IMR-90 (cell line): ENCODE data around the gene CFAP90. TPM values are rescaled to one million over a fixed set of nuclear protein-coding genes. Genes with fewer than 3 reads are reported as not detected.

ENCODE experiments used
- ATAC-seq: fragments of 200-7000 bp; cut with Tn5 transposase; 2 replicates; pipeline ENCODE4 v1.9.1; 2020; ENCODE audit warnings: low read depth, mild to moderate bottlenecking, moderate library complexity
- BruUV-seq: library from RNA; stranded (reverse); fragments of 400-500 nt; replicated peaks from 2 replicates; lab custom pipeline; 2021; lab: Mats Ljungman, UMichigan
- CTCF ChIA-PET: fragments of 300-600 bp; formaldehyde crosslinking; extraction: SDS; loops from one replicate; lab custom pipeline; 2021; ENCODE audit warnings: antibody characterized with exemption; lab: Yijun Ruan, JAX
- POLR2A ChIA-PET: fragments of 300-600 bp; sonication (Branson Sonifier 250); formaldehyde crosslinking; loops from one replicate; lab custom pipeline; 2022; ENCODE audit warnings: antibody characterized with exemption; ENCODE audit not compliant: unreplicated experiment; lab: Charles Lee
- DNase-seq: peaks from one replicate; pipeline ENCODE4 v3.0.0; 2013
- H2AFZ ChIP-seq: replicated peaks from 2 replicates; pipeline ENCODE3; 2013; ENCODE audit warnings: low read length, mild to moderate bottlenecking; ENCODE audit not compliant: poor library complexity
- H2AK5ac ChIP-seq: 2 replicates; pipeline ENCODE4 v1.6.1; 2013; ENCODE audit warnings: low read depth, low read length, inconsistent platforms
- H2AK9ac ChIP-seq: replicated peaks from 2 replicates; pipeline ENCODE3; 2013; ENCODE audit warnings: mild to moderate bottlenecking, low read depth, low read length, moderate library complexity; ENCODE audit not compliant: poor library complexity
- H2BK120ac ChIP-seq: 2 replicates; pipeline ENCODE4 v1.6.1; 2013; ENCODE audit warnings: low read depth, low read length, inconsistent platforms
- H2BK15ac ChIP-seq: 3 replicates; pipeline ENCODE4 v1.6.1; 2013; ENCODE audit warnings: low read depth, low read length, inconsistent platforms
- H2BK20ac ChIP-seq: 2 replicates; pipeline ENCODE4 v1.6.1; 2013; ENCODE audit warnings: low read depth, mild to moderate bottlenecking, inconsistent platforms, low read length, moderate library complexity
- H2BK5ac ChIP-seq: 2 replicates; pipeline ENCODE4 v1.6.1; 2013; ENCODE audit warnings: mild to moderate bottlenecking, low read depth, low read length, inconsistent platforms; ENCODE audit not compliant: poor library complexity, severe bottlenecking
- H3K14ac ChIP-seq: replicated peaks from 2 replicates; pipeline ENCODE4 v1.6.1; 2013; ENCODE audit warnings: low read depth, low read length, inconsistent platforms
- H3K18ac ChIP-seq: 2 replicates; pipeline ENCODE4 v1.6.1; 2013; ENCODE audit warnings: low read depth, low read length, control low read depth
- H3K23ac ChIP-seq: 2 replicates; pipeline ENCODE4 v1.6.1; 2013; ENCODE audit warnings: low read depth, low read length, inconsistent platforms
- H3K27ac ChIP-seq: 2 replicates; pipeline ENCODE4 v1.5.1; 2013; ENCODE audit warnings: mild to moderate bottlenecking, control low read depth, low read length; ENCODE audit not compliant: insufficient read depth
- H3K27me3 ChIP-seq: 2 replicates; pipeline ENCODE4 v1.6.1; 2013; ENCODE audit warnings: low read length; ENCODE audit not compliant: control insufficient read depth, insufficient read depth
- H3K36me3 ChIP-seq: 2 replicates; pipeline ENCODE4 v1.6.1; 2013; ENCODE audit warnings: low read length, mixed read lengths; ENCODE audit not compliant: control insufficient read depth, insufficient read depth
- H3K4ac ChIP-seq: 2 replicates; pipeline ENCODE4 v1.6.1; 2013; ENCODE audit warnings: low read depth, low read length, inconsistent platforms
- H3K4me1 ChIP-seq: 2 replicates; pipeline ENCODE4 v1.6.1; 2013; ENCODE audit warnings: low read length, mixed read lengths; ENCODE audit not compliant: control insufficient read depth, insufficient read depth
- H3K4me2 ChIP-seq: 2 replicates; pipeline ENCODE4 v1.6.1; 2013; ENCODE audit warnings: low read depth, mild to moderate bottlenecking, control low read depth, low read length, moderate library complexity
- H3K4me3 ChIP-seq: 2 replicates; pipeline ENCODE4 v1.5.1; 2013; ENCODE audit warnings: low read depth, mild to moderate bottlenecking, control low read depth, low read length, moderate library complexity; ENCODE audit not compliant: insufficient read depth
- H3K56ac ChIP-seq: 2 replicates; pipeline ENCODE4 v1.6.1; 2013; ENCODE audit warnings: low read length, inconsistent platforms; ENCODE audit not compliant: insufficient read depth; ENCODE audit errors: extremely low read depth
- H3K79me1 ChIP-seq, 2 experiments: 2 replicates each; pipeline ENCODE4 v1.6.1; 2013; ENCODE audit warnings: low read length in 2 of 2, inconsistent platforms in 1 of 2, low read depth in 1 of 2
- H3K9ac ChIP-seq: 2 replicates; pipeline ENCODE4 v1.6.1; 2013; ENCODE audit warnings: low read depth, low read length, control low read depth
- H3K9me1 ChIP-seq: 2 replicates; pipeline ENCODE4 v1.6.1; 2013; ENCODE audit warnings: low read length, inconsistent platforms; ENCODE audit not compliant: insufficient read depth
- H3K9me3 ChIP-seq: 2 replicates; pipeline ENCODE4 v1.6.1; 2013; ENCODE audit warnings: low read length; ENCODE audit not compliant: control insufficient read depth, insufficient read depth
- H4K20me1 ChIP-seq: 2 replicates; pipeline ENCODE4 v1.6.1; 2013; ENCODE audit warnings: low read length, inconsistent platforms; ENCODE audit not compliant: insufficient read depth
- H4K5ac ChIP-seq: 2 replicates; pipeline ENCODE4 v1.6.1; 2013; ENCODE audit warnings: mild to moderate bottlenecking, low read depth, low read length, control low read depth
- H4K8ac ChIP-seq, 2 experiments: 2 replicates each; pipeline ENCODE4 v1.6.1; 2013; ENCODE audit warnings: low read depth in 2 of 2, low read length in 2 of 2, control low read depth in 1 of 2, inconsistent platforms in 1 of 2
- H4K91ac ChIP-seq: 2 replicates; pipeline ENCODE4 v1.6.1; 2013; ENCODE audit warnings: low read depth, low read length, inconsistent platforms; ENCODE audit not compliant: insufficient read depth
- BHLHE40 ChIP-seq: fragments of 150-350 bp; IDR thresholded peaks from 2 replicates; pipeline ENCODE4 v1.6.1; 2016; ENCODE audit warnings: mild to moderate bottlenecking, low read depth, low read length
- CEBPB ChIP-seq: IDR thresholded peaks from 2 replicates; pipeline ENCODE4 v1.6.1; 2012; ENCODE audit warnings: low read depth, low read length, improper control_type of control experiment
- CHD1 ChIP-seq: IDR thresholded peaks from 2 replicates; pipeline ENCODE4 v1.6.1; 2012; ENCODE audit warnings: low read depth, low read length, improper control_type of control experiment
- CTCF ChIP-seq: conservative IDR thresholded peaks from 2 replicates; pipeline ENCODE4 v1.5.1; 2012; ENCODE audit warnings: mild to moderate bottlenecking, low read depth, low read length, improper control_type of control experiment
- MAFK ChIP-seq: IDR thresholded peaks from 2 replicates; pipeline ENCODE4 v1.6.1; 2012; ENCODE audit warnings: low read depth, low read length, improper control_type of control experiment
- MAZ ChIP-seq: IDR thresholded peaks from 2 replicates; pipeline ENCODE4 v1.6.1; 2012; ENCODE audit warnings: low read depth, mild to moderate bottlenecking, low read length, improper control_type of control experiment, moderate library complexity, borderline replicate concordance
- MXI1 ChIP-seq: IDR thresholded peaks from 2 replicates; pipeline ENCODE4 v1.6.1; 2012; ENCODE audit warnings: low read depth, mild to moderate bottlenecking, low read length, moderate library complexity, borderline replicate concordance
- NFE2L2 ChIP-seq: fragments of 150-350 bp; IDR thresholded peaks from 2 replicates; pipeline ENCODE4 v1.6.1; 2016; ENCODE audit warnings: low read depth, mild to moderate bottlenecking, low read length
- RAD21 ChIP-seq: IDR thresholded peaks from 2 replicates; pipeline ENCODE4 v1.6.1; 2012; ENCODE audit warnings: low read length, improper control_type of control experiment
- RCOR1 ChIP-seq: IDR thresholded peaks from 2 replicates; pipeline ENCODE4 v1.6.1; 2012; ENCODE audit warnings: mild to moderate bottlenecking, low read length, improper control_type of control experiment; ENCODE audit not compliant: insufficient replicate concordance
- RFX5 ChIP-seq: IDR thresholded peaks from 2 replicates; pipeline ENCODE4 v1.8.0; 2012; ENCODE audit warnings: low read depth, mild to moderate bottlenecking, low read length, moderate library complexity
- SMC3 ChIP-seq: fragments of 150-350 bp; IDR thresholded peaks from 2 replicates; pipeline ENCODE4 v1.6.1; 2016; ENCODE audit warnings: low read depth, mild to moderate bottlenecking, antibody characterized with exemption, low read length, moderate library complexity
- WGBS, 2 experiments: methylation state at CpG; one replicate each; pipeline versions ENCODE4 v1.1.5 to v1.1.7; 2013; ENCODE audit warnings: missing lambda C conversion rate in 2 of 2; ENCODE audit not compliant: insufficient read length in 1 of 2; ENCODE audit errors: extremely low coverage in 2 of 2; 5-methylcytosine and 5-hydroxymethylcytosine counted together
- dilution Hi-C: fragments of 300-500 bp; cut with HindIII; formaldehyde crosslinking; loops from one replicate; pipeline ENCODE4 v1.14.3; 2018; ENCODE audit warnings: low sequenced_read_pairs; ENCODE audit not compliant: unreplicated experiment
- in situ Hi-C: fragments of 300-500 bp; cut with MboI; formaldehyde crosslinking; loops from 3 replicates; pipeline ENCODE4 v1.14.3; 2019; ENCODE audit warnings: low sequenced_read_pairs, inconsistent platforms, mixed read lengths
- intact Hi-C: fragments of 100-400 bp; cut with micrococcal nuclease; formaldehyde crosslinking; loops from 2 replicates; pipeline ENCODE4 v1.10.0; 2022
- polyA plus RNA-seq, 3 experiments: library from polyadenylated mRNA; depleted of rRNA; stranded (reverse); fragments of >200 nt; gene quantifications; 2 replicates each; pipeline ENCODE4 v1.2.3, GENCODE V29; 2012; ENCODE audit warnings: low replicate concordance in 1 of 3
- total RNA-seq: library from RNA; depleted of rRNA; stranded (reverse); fragments of >200 nt; gene quantifications from 2 replicates; pipeline ENCODE4 v1.2.3, GENCODE V29; 2012
- TF ChIP-seq, protein P1 (sequence below): fragments of 150-350 bp; IDR thresholded peaks from 2 replicates; pipeline ENCODE4 v1.6.1; 2016; ENCODE audit warnings: low read depth, mild to moderate bottlenecking, low read length, moderate library complexity, borderline replicate concordance

CFAP90 gene
- total and polyA plus RNA-seq, 2 of the 4 experiments (the other 2 are of a cell fraction), result 0.09 TPM; not detected in 1

DNA sequence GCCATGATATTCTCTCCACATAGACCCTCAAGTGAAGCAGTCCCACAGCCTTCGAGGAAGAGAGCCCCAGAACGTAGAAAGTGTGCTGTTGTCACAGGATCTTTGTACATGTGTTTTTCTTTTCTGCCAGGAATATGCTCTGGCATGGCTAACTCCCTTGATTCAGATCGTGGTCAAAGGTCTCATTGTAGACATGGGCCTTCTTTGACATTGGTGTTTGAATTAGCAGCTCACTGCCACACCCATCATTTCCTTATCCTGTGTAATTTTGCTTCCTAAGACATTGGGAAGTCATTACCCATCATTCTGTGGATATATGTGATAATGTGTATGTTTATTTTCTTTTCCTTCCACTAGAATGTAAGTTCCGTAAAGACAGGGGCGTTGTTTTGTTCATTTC lies 43.5 kb upstream of the CFAP90 start:
- Histone ChIP-seq H4K5ac (no peak overlapping the region), H3K9me1 (peaks cover 4% of the 10 kb centered on the region; the same call in 1 of the 2 replicates), H3K79me1 (peaks cover 4 to 7% of the 10 kb centered on the region in 2 experiments; a peak in 2 of 4 replicates), H3K4me2 (no peak overlapping the region), H4K91ac (no peak overlapping the region; the same call in 1 of the 2 replicates), H3K4me3 (no peak overlapping the region), H3K27ac (no peak overlapping the region), H3K4me1 (no peaks in the 10 kb centered on the region), H3K4ac (no peak overlapping the region), H4K8ac (no peak overlapping the region), H3K23ac (0 out of 2 replicates have a peak overlapping the region, but pooled peaks have one; percentile 11), H2AK5ac (no peak overlapping the region), H4K20me1 (no peaks in the 10 kb centered on the region), H2BK15ac (no peak overlapping the region), H2AFZ (no peak overlapping the region), H2BK120ac (no peak overlapping the region), H3K9ac (no peak overlapping the region), H3K9me3 (no peaks in the 10 kb centered on the region), H3K56ac (no peak overlapping the region), H2BK5ac (no peak overlapping the region), H3K36me3 (peaks cover 38% of the 10 kb centered on the region), H3K18ac (no peak overlapping the region), H2AK9ac (no peak overlapping the region), H2BK20ac (no peak overlapping the region), H3K27me3 (no peaks in the 10 kb centered on the region), H3K14ac (no peak overlapping the region)
- DNase-seq, result no peak
- CTCF ChIA-PET, result no interaction called here
- no peak for ATAC-seq
- BruUV-seq, result no TSS peak
- dilution Hi-C loops, result no loop called here
- in situ Hi-C loops, result loop anchor here (25.0 kb wide), 2 partner anchors 1168 to 1643 kb away; partner anchors contain the start of gene SEMA5A
- no CpG with 5 or more reads among the region's 5 CpGs for WGBS, 2 experiments
- intact Hi-C loops, result no loop called here
- POLR2A ChIA-PET, result no interaction called here
- TF ChIP-seq MAFK, result no peak
- TF ChIP-seq, protein P1, sequence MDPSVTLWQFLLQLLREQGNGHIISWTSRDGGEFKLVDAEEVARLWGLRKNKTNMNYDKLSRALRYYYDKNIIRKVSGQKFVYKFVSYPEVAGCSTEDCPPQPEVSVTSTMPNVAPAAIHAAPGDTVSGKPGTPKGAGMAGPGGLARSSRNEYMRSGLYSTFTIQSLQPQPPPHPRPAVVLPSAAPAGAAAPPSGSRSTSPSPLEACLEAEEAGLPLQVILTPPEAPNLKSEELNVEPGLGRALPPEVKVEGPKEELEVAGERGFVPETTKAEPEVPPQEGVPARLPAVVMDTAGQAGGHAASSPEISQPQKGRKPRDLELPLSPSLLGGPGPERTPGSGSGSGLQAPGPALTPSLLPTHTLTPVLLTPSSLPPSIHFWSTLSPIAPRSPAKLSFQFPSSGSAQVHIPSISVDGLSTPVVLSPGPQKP, result no peak
- TF ChIP-seq MXI1, result no peak
- TF ChIP-seq CEBPB, result no peak
- no peak for TF ChIP-seq RFX5
- TF ChIP-seq SMC3, result no peak
- TF ChIP-seq CHD1, result no peak
- TF ChIP-seq MAZ, result no peak
- no peak for TF ChIP-seq BHLHE40
- no peak for TF ChIP-seq CTCF
- TF ChIP-seq NFE2L2, result no peak
- no peak for TF ChIP-seq RAD21
- TF ChIP-seq RCOR1, result no peak
